Measurements from ENCODE around the gene OR4F6.
"Not testable (repeated sequence)": the region's sequence is repeated elsewhere in the genome, so short reads cannot be mapped to it uniquely, and the experiment has no call there.

OR4F6 gene

GRCh38 chr15:101803209-101803608 lies at the start of gene OR4F6:
Gene OR4F6, plus strand, starts transcription at chr15:101803509. Its CDS starts 2,211 bp downstream, at chr15:101805720.
- H3K27ac ChIP-seq (ENCODE audit: low read depth, low read length) = no peak within 1 kb of the TSS
- H3K4me3 ChIP-seq (ENCODE audit: low read depth, low read length) = no peak within 1 kb of the TSS
- H3K36me3 ChIP-seq (ENCODE audit: control insufficient read depth, insufficient read depth, low read length) = no peaks in the 10 kb centered on the region
- H3K9ac ChIP-seq (ENCODE audit: low read depth, low read length) = no peak within 1 kb of the TSS
- H3K4me1 ChIP-seq (ENCODE audit: control insufficient read depth, insufficient read depth, low read length) = no peaks in the 10 kb centered on the region
- no peaks in the 10 kb centered on the region for H3K9me3 ChIP-seq (ENCODE audit: control insufficient read depth, insufficient read depth, low read length)
- H3K27me3 ChIP-seq (ENCODE audit: control insufficient read depth, insufficient read depth, low read length) = no peaks in the 10 kb centered on the region

- not testable (repeated sequence) for H3K27ac ChIP-seq (ENCODE audit: low read depth, low read length); H3K9ac ChIP-seq (ENCODE audit: low read depth, low read length)
These were observed 38.5 kb upstream of the OR4F6 start for GRCh38 chr15:101764669-101765339.

GRCh38 chr15:101765340-101765671 lies 38.0 kb upstream of the OR4F6 start:
- H3K4me3 ChIP-seq (ENCODE audit: low read depth, low read length); H3K27ac ChIP-seq (ENCODE audit: low read depth, low read length); H3K9me3 ChIP-seq (ENCODE audit: control insufficient read depth, insufficient read depth, low read length); H3K4me1 ChIP-seq (ENCODE audit: control insufficient read depth, insufficient read depth, low read length); H3K9ac ChIP-seq (ENCODE audit: low read depth, low read length); H3K27me3 ChIP-seq (ENCODE audit: control insufficient read depth, insufficient read depth, low read length); H3K36me3 ChIP-seq (ENCODE audit: control insufficient read depth, insufficient read depth, low read length): not testable (repeated sequence)

More at GRCh38 chr15:101764669-101765339, 38.5 kb upstream of the OR4F6 start:
- not testable (repeated sequence) for H3K4me3 ChIP-seq (ENCODE audit: low read depth, low read length); H3K27me3 ChIP-seq (ENCODE audit: control insufficient read depth, insufficient read depth, low read length); H3K36me3 ChIP-seq (ENCODE audit: control insufficient read depth, insufficient read depth, low read length); H3K9me3 ChIP-seq (ENCODE audit: control insufficient read depth, insufficient read depth, low read length); H3K4me1 ChIP-seq (ENCODE audit: control insufficient read depth, insufficient read depth, low read length)

GRCh38 chr15:101765772-101766456 lies 37.4 kb upstream of the OR4F6 start:
- no peaks in the 10 kb centered on the region for H3K36me3 ChIP-seq (ENCODE audit: control insufficient read depth, insufficient read depth, low read length)
- H3K9ac ChIP-seq (ENCODE audit: low read depth, low read length) = no peak overlapping the region
- H3K4me3 ChIP-seq (ENCODE audit: low read depth, low read length) = no peak overlapping the region
- H3K9me3 ChIP-seq (ENCODE audit: control insufficient read depth, insufficient read depth, low read length) = no peaks in the 10 kb centered on the region
- no peaks in the 10 kb centered on the region for H3K27me3 ChIP-seq (ENCODE audit: control insufficient read depth, insufficient read depth, low read length)
- no peaks in the 10 kb centered on the region for H3K4me1 ChIP-seq (ENCODE audit: control insufficient read depth, insufficient read depth, low read length)
- no peak overlapping the region for H3K27ac ChIP-seq (ENCODE audit: low read depth, low read length)

GRCh38 chr15:101767083-101767640 lies 36.1 kb upstream of the OR4F6 start:
- not testable (repeated sequence) for H3K27me3 ChIP-seq (ENCODE audit: control insufficient read depth, insufficient read depth, low read length); H3K36me3 ChIP-seq (ENCODE audit: control insufficient read depth, insufficient read depth, low read length); H3K27ac ChIP-seq (ENCODE audit: low read depth, low read length); H3K9ac ChIP-seq (ENCODE audit: low read depth, low read length); H3K9me3 ChIP-seq (ENCODE audit: control insufficient read depth, insufficient read depth, low read length); H3K4me3 ChIP-seq (ENCODE audit: low read depth, low read length); H3K4me1 ChIP-seq (ENCODE audit: control insufficient read depth, insufficient read depth, low read length)

- no peaks in the 10 kb centered on the region for H3K4me1 ChIP-seq (ENCODE audit: control insufficient read depth, insufficient read depth, low read length)
- H3K27ac ChIP-seq (ENCODE audit: low read depth, low read length) = no peak overlapping the region
- no peaks in the 10 kb centered on the region for H3K9me3 ChIP-seq (ENCODE audit: control insufficient read depth, insufficient read depth, low read length)
- no peaks in the 10 kb centered on the region for H3K27me3 ChIP-seq (ENCODE audit: control insufficient read depth, insufficient read depth, low read length)
- H3K4me3 ChIP-seq (ENCODE audit: low read depth, low read length) = no peak overlapping the region
- no peaks in the 10 kb centered on the region for H3K36me3 ChIP-seq (ENCODE audit: control insufficient read depth, insufficient read depth, low read length)
- H3K9ac ChIP-seq (ENCODE audit: low read depth, low read length) = no peak overlapping the region
These were observed 30.4 kb upstream of the OR4F6 start for GRCh38 chr15:101772921-101773320.

- no peaks in the 10 kb centered on the region for H3K27me3 ChIP-seq (ENCODE audit: control insufficient read depth, insufficient read depth, low read length)
- no peaks in the 10 kb centered on the region for H3K4me1 ChIP-seq (ENCODE audit: control insufficient read depth, insufficient read depth, low read length)
- H3K27ac ChIP-seq (ENCODE audit: low read depth, low read length) = no peak overlapping the region
- no peaks in the 10 kb centered on the region for H3K36me3 ChIP-seq (ENCODE audit: control insufficient read depth, insufficient read depth, low read length)
- no peak overlapping the region for H3K4me3 ChIP-seq (ENCODE audit: low read depth, low read length)
- H3K9me3 ChIP-seq (ENCODE audit: control insufficient read depth, insufficient read depth, low read length) = no peaks in the 10 kb centered on the region
- no peak overlapping the region for H3K9ac ChIP-seq (ENCODE audit: low read depth, low read length)
These were observed 29.7 kb upstream of the OR4F6 start for GRCh38 chr15:101773496-101774100.

GRCh38 chr15:101775136-101775535 lies 28.2 kb upstream of the OR4F6 start:
- Histone ChIP-seq H3K27ac (ENCODE audit: low read depth, low read length) (no peak overlapping the region), H3K4me1 (ENCODE audit: control insufficient read depth, insufficient read depth, low read length) (no peaks in the 10 kb centered on the region), H3K27me3 (ENCODE audit: control insufficient read depth, insufficient read depth, low read length) (no peaks in the 10 kb centered on the region), H3K9me3 (ENCODE audit: control insufficient read depth, insufficient read depth, low read length) (no peaks in the 10 kb centered on the region), H3K36me3 (ENCODE audit: control insufficient read depth, insufficient read depth, low read length) (no peaks in the 10 kb centered on the region), H3K4me3 (ENCODE audit: low read depth, low read length) (no peak overlapping the region), H3K9ac (ENCODE audit: low read depth, low read length) (no peak overlapping the region)

- H3K9ac ChIP-seq (ENCODE audit: low read depth, low read length); H3K4me3 ChIP-seq (ENCODE audit: low read depth, low read length); H3K27me3 ChIP-seq (ENCODE audit: control insufficient read depth, insufficient read depth, low read length); H3K36me3 ChIP-seq (ENCODE audit: control insufficient read depth, insufficient read depth, low read length); H3K27ac ChIP-seq (ENCODE audit: low read depth, low read length); H3K4me1 ChIP-seq (ENCODE audit: control insufficient read depth, insufficient read depth, low read length); H3K9me3 ChIP-seq (ENCODE audit: control insufficient read depth, insufficient read depth, low read length): not testable (repeated sequence)
These were observed 24.7 kb upstream of the OR4F6 start for GRCh38 chr15:101778576-101778975.

GRCh38 chr15:101780225-101780624 lies 23.1 kb upstream of the OR4F6 start:
- not testable (repeated sequence) for H3K4me3 ChIP-seq (ENCODE audit: low read depth, low read length); H3K4me1 ChIP-seq (ENCODE audit: control insufficient read depth, insufficient read depth, low read length); H3K9ac ChIP-seq (ENCODE audit: low read depth, low read length); H3K27ac ChIP-seq (ENCODE audit: low read depth, low read length); H3K36me3 ChIP-seq (ENCODE audit: control insufficient read depth, insufficient read depth, low read length); H3K27me3 ChIP-seq (ENCODE audit: control insufficient read depth, insufficient read depth, low read length); H3K9me3 ChIP-seq (ENCODE audit: control insufficient read depth, insufficient read depth, low read length)

GRCh38 chr15:101781928-101782327 lies 21.4 kb upstream of the OR4F6 start:
- Histone ChIP-seq H3K36me3 (ENCODE audit: control insufficient read depth, insufficient read depth, low read length) (no peaks in the 10 kb centered on the region), H3K27ac (ENCODE audit: low read depth, low read length) (no peak overlapping the region), H3K4me3 (ENCODE audit: low read depth, low read length) (no peak overlapping the region), H3K9ac (ENCODE audit: low read depth, low read length) (no peak overlapping the region), H3K27me3 (ENCODE audit: control insufficient read depth, insufficient read depth, low read length) (no peaks in the 10 kb centered on the region), H3K4me1 (ENCODE audit: control insufficient read depth, insufficient read depth, low read length) (no peaks in the 10 kb centered on the region), H3K9me3 (ENCODE audit: control insufficient read depth, insufficient read depth, low read length) (no peaks in the 10 kb centered on the region)

All from HUES48 (cell line).